Measurements from ENCODE around the gene CPSF7. TPM values are rescaled to one million over a fixed set of nuclear protein-coding genes. Genes with fewer than 3 reads are reported as not detected.

CPSF7 gene
- total RNA-seq, 1 donor from 2014 or later: 10.8 TPM

- no peak for FAIRE-seq
- no peak overlapping the region for H3K4me3 ChIP-seq (ENCODE audit: low read depth, low read length)
- TF ChIP-seq CTCF (IDR thresholded peaks at IDR 0.05; ENCODE audit: insufficient read depth, low read length, severe bottlenecking): no peak
- no peaks in the 10 kb centered on the region for H3K27me3 ChIP-seq (ENCODE audit: control insufficient read depth, insufficient read depth, low read length)
- no peaks in the 10 kb centered on the region for H3K36me3 ChIP-seq (ENCODE audit: control insufficient read depth, insufficient read depth, low read length)
- DNase-seq (ENCODE audit: low read depth): no peak
Observed at GRCh38 chr11:61460986-61461385, 31.2 kb upstream of the CPSF7 start.

- Histone ChIP-seq H3K4me3 (ENCODE audit: low read depth, low read length) (no peak overlapping the region), H3K27me3 (ENCODE audit: control insufficient read depth, insufficient read depth, low read length) (no peaks in the 10 kb centered on the region), H3K36me3 (ENCODE audit: control insufficient read depth, insufficient read depth, low read length) (no peaks in the 10 kb centered on the region)
- FAIRE-seq (no peak), DNase-seq (ENCODE audit: low read depth) (no peak)
- no peak for TF ChIP-seq CTCF (IDR thresholded peaks at IDR 0.05; ENCODE audit: insufficient read depth, low read length, severe bottlenecking)
Observed at GRCh38 chr11:61460474-61460881, 30.7 kb upstream of the CPSF7 start.

GRCh38 chr11:61454520-61454919 is 24.7 kb upstream of the CPSF7 start:
- H3K36me3 ChIP-seq (ENCODE audit: control insufficient read depth, insufficient read depth, low read length): peaks cover 1% of the 10 kb centered on the region
- no peak for DNase-seq (ENCODE audit: low read depth)
- H3K27me3 ChIP-seq (ENCODE audit: control insufficient read depth, insufficient read depth, low read length): no peaks in the 10 kb centered on the region
- no peak for FAIRE-seq
- no peak for TF ChIP-seq CTCF (IDR thresholded peaks at IDR 0.05; ENCODE audit: insufficient read depth, low read length, severe bottlenecking)
- H3K4me3 ChIP-seq (ENCODE audit: low read depth, low read length): no peak overlapping the region

- Histone ChIP-seq H3K36me3 (ENCODE audit: control insufficient read depth, insufficient read depth, low read length) (peaks cover 1% of the 10 kb centered on the region), H3K4me3 (ENCODE audit: low read depth, low read length) (no peak overlapping the region), H3K27me3 (ENCODE audit: control insufficient read depth, insufficient read depth, low read length) (no peaks in the 10 kb centered on the region)
- FAIRE-seq: no peak
- no peak for DNase-seq (ENCODE audit: low read depth)
- TF ChIP-seq CTCF (IDR thresholded peaks at IDR 0.05; ENCODE audit: insufficient read depth, low read length, severe bottlenecking): no peak
Observed at GRCh38 chr11:61453695-61454094, 23.9 kb upstream of the CPSF7 start.

GRCh38 chr11:61452825-61453224 is 23.1 kb upstream of the CPSF7 start:
- Histone ChIP-seq H3K36me3 (ENCODE audit: control insufficient read depth, insufficient read depth, low read length) (peaks cover 4% of the 10 kb centered on the region), H3K27me3 (ENCODE audit: control insufficient read depth, insufficient read depth, low read length) (no peaks in the 10 kb centered on the region), H3K4me3 (ENCODE audit: low read depth, low read length) (no peak overlapping the region)
- DNase-seq (ENCODE audit: low read depth) (no peak), FAIRE-seq (no peak)
- no peak for TF ChIP-seq CTCF (IDR thresholded peaks at IDR 0.05; ENCODE audit: insufficient read depth, low read length, severe bottlenecking)

GRCh38 chr11:61448552-61448927 is 18.8 kb upstream of the CPSF7 start:
- peaks cover 17% of the 10 kb centered on the region for H3K36me3 ChIP-seq (ENCODE audit: control insufficient read depth, insufficient read depth, low read length)
- no peak for FAIRE-seq
- no peak overlapping the region for H3K4me3 ChIP-seq (ENCODE audit: low read depth, low read length)
- no peak for DNase-seq (ENCODE audit: low read depth)
- no peak for TF ChIP-seq CTCF (IDR thresholded peaks at IDR 0.05; ENCODE audit: insufficient read depth, low read length, severe bottlenecking)
- H3K27me3 ChIP-seq (ENCODE audit: control insufficient read depth, insufficient read depth, low read length): no peaks in the 10 kb centered on the region

Measured in bronchial epithelial cell (primary cell).